Neuron (in vitro differentiated cells): ENCODE data around the gene CD151.
A peak's percentile ranks its signal among the peaks of the same experiment; 100 is the strongest.

ENCODE experiments used
- H2AFZ ChIP-seq: one replicate; pipeline ENCODE4 v1.6.1; 2013; ENCODE audit warnings: low read depth, mild to moderate bottlenecking, inconsistent platforms, low read length, moderate library complexity
- H3K27me3 ChIP-seq: one replicate; pipeline ENCODE4 v1.6.1; 2013; ENCODE audit warnings: low read length; ENCODE audit not compliant: insufficient read depth
- H3K36me3 ChIP-seq: one replicate; pipeline ENCODE4 v1.6.1; 2013; ENCODE audit warnings: low read length; ENCODE audit not compliant: insufficient read depth
- H3K4me1 ChIP-seq: one replicate; pipeline ENCODE4 v1.6.1; 2013; ENCODE audit warnings: low read length; ENCODE audit not compliant: insufficient read depth
- H3K4me3 ChIP-seq: 2 replicates; pipeline ENCODE4 v1.5.1; 2013; ENCODE audit warnings: mild to moderate bottlenecking, low read length, moderate library complexity
- H3K9me3 ChIP-seq: one replicate; pipeline ENCODE4 v1.6.1; 2013; ENCODE audit warnings: low read length

CD151 gene

DNA sequence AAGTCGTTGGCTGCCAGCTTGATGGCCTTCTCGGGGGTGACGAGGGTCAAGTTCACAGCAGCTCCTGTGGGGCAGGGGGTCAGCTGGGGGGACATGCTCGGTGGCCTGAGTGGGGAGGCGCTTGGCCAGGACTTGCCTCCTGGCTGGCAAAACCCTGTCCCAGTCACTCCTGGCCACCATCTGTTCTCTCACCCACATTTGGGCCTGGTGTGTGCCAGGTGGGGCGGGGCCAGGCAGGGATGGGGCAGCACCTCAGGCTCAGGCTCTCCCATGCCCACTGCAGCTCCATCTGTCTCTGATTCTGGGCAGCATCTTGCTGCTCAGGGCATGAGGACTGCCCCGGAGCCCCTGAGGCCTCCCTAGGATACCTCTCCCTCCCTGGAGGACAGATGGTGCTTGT lies 39.2 kb upstream of the CD151 start:
- peaks cover 28% of the 10 kb centered on the region for H3K4me1 ChIP-seq
- H3K9me3 ChIP-seq = no peaks in the 10 kb centered on the region
- H3K4me3 ChIP-seq = no peak overlapping the region
- H3K27me3 ChIP-seq = no peaks in the 10 kb centered on the region
- H3K36me3 ChIP-seq = peaks cover 29% of the 10 kb centered on the region
- H2AFZ ChIP-seq = no peak overlapping the region

DNA sequence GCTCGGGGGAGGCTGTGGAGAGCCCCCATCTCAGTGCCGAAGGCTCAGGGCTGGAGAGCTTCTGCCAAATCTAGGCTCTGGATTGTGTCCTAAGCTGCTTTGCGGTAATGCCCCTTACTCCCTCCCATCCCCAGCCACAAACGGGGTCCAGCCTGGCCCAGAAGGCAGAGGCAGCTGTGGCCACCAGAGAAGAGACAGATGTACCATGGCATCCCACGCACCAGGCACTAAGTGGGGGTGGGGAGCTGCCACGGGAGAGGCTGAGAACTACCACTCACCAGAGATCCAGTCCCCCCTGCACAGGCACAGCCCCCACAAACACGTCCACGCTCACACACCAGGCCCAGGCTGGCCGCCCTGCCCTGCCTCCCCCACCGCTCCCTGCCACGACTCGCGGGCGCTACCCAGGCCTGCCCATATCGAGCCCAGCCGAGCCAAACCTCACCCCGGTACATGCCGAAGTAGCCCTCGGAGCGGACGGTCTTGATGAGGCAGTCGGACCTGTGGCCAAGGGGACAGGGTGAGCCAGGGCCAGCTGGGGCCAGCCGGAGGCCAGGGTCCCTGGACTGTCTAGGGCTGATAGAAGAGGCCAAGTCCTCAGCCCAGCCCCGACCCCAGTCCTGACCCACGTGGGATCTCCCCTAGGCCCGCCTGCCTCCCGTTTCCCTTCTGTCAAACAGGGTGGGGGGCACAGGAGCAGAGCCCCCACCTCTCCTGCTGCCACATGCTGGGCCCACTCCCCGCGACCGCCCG lies 38.6 kb upstream of the CD151 start:
- Histone ChIP-seq H2AFZ (no peak overlapping the region), H3K27me3 (no peaks in the 10 kb centered on the region), H3K4me3 (no peak overlapping the region), H3K9me3 (no peaks in the 10 kb centered on the region), H3K4me1 (peaks cover 23% of the 10 kb centered on the region), H3K36me3 (peaks cover 31% of the 10 kb centered on the region)

DNA sequence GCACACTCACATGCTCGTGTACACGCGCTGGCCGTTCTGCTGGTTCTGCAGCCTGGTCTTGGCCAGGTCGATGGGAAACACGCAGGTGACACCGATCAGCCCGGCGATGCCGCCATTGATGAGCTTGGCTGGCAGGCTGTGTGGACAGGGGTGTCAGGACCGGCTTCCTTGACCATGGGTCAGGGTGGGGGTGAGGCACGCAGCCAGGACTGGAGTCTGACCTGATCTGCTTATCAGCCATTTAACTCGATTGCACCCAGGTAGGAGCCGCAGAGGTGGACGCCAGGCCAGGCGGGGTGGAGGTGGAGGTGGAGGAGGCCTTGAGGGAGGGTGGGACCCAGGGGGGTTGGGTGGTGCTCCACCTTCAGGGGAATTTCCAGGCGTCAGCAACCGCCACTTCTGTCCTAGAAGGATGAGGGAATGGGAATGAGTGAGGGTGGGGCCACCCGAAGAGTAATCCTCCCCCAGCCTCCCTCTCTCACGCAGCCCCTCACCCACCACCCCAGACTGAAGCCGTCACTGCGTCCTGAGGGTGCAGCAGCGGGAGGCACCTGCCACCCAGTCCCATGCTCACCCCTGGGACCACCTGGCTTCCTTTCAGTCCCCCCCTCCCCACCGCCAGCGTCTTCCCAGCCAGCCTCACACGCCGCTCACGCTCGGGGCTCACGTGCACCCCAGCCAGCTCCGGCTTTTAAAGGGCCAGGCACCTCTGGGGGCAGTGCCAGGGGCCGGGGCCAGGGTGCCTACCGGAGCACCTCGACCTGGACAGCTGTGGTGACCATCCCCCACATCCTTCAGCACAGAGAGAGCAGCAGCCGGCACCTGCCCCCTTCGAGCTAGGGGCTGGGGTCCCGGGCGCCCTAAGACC lies 37.8 kb upstream of the CD151 start:
- no peak overlapping the region for H3K4me3 ChIP-seq
- no peaks in the 10 kb centered on the region for H3K9me3 ChIP-seq
- no peak overlapping the region for H2AFZ ChIP-seq
- H3K36me3 ChIP-seq = peaks cover 38% of the 10 kb centered on the region
- H3K27me3 ChIP-seq = no peaks in the 10 kb centered on the region
- H3K4me1 ChIP-seq = peaks cover 22% of the 10 kb centered on the region

- no peak overlapping the region for H2AFZ ChIP-seq
- H3K4me1 ChIP-seq = peaks cover 22% of the 10 kb centered on the region
- peak overlapping the region; percentile 70 for H3K4me3 ChIP-seq
- no peaks in the 10 kb centered on the region for H3K27me3 ChIP-seq
- H3K36me3 ChIP-seq = peaks cover 47% of the 10 kb centered on the region
- H3K9me3 ChIP-seq = no peaks in the 10 kb centered on the region
Measured at GRCh38 chr11:795634-796564, 36.9 kb upstream of the CD151 start.

DNA sequence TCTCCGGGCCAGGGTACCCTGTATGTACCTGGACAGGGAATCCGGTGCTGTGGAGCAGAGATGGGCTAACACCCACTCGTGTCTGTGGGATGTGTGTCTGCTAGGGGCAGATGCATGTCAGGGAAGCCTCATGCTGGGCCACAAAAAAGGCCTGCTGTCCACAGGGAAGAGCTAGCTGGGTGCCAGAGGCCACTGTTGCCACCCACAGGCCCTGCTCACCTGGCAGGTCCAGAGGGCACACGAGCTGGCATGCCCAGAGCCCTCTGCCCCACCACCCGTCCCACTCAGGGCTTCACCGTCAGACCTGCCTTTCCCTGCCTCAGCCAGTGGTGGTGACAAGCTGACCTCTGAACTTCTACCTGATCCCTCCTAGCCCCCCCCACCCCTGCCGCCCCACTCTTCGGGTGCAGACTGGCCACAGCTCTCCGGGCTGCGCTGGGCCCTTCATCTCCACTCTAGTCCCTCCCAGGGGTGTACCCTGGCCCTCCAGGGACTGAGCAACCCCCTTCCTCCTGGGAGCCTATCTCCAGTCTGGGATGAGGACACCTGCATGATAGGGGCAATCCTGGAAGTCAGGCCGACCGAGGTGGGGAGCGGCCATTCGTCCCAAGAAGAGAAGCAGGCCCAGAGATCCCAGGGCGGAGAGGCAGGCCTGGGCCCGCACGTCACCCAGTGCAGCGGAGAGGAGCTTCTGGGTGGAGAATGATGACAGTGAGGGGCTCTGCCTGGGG lies 36.0 kb upstream of the CD151 start:
- Histone ChIP-seq H3K9me3 (no peaks in the 10 kb centered on the region), H3K4me3 (peak overlapping the region; percentile 70), H3K36me3 (peaks cover 50% of the 10 kb centered on the region), H3K4me1 (peaks cover 22% of the 10 kb centered on the region), H3K27me3 (no peaks in the 10 kb centered on the region), H2AFZ (no peak overlapping the region)

DNA sequence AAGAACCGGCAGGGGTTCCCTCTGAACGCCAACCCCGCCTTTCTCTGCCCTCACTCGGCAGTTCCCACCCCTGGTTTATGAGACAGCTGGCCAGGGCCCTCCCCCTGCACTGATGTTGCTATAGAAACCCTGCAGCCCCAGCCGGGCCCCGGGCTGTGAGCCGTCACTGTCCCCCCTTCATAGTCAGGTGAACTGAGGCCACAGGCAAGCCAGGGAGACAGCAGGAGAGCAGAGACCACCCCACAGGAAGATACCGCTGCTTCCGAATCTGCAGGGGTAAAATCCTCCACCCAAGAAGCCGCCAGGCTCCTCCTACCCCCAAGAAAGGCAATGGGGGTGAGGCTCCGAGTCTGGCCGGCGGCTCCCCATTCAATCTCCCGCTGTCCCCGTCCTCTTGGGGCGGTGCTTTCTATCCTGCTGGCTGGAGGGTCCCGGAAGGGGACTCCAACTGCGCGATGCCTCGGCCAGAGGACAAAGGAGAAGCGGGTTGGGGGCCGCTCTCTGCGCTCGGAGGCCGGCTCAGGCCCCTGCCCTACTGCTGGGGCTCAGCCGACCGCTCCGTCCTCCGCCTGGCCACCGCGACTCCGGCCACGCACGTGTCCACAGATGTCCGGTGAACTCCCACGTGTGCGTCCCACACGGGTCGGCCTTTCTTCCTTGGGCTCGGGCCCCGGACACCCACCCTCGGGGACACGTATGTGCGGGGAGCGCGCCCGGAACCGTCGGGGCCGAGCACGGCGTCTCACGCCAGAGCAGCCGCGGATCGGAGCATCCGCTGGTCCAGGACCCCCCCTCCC lies 35.3 kb upstream of the CD151 start:
- H3K9me3 ChIP-seq = no peaks in the 10 kb centered on the region
- peaks cover 50% of the 10 kb centered on the region for H3K36me3 ChIP-seq
- peak overlapping the region; percentile 70 for H3K4me3 ChIP-seq
- no peaks in the 10 kb centered on the region for H3K27me3 ChIP-seq
- peaks cover 22% of the 10 kb centered on the region for H3K4me1 ChIP-seq
- no peak overlapping the region for H2AFZ ChIP-seq

DNA sequence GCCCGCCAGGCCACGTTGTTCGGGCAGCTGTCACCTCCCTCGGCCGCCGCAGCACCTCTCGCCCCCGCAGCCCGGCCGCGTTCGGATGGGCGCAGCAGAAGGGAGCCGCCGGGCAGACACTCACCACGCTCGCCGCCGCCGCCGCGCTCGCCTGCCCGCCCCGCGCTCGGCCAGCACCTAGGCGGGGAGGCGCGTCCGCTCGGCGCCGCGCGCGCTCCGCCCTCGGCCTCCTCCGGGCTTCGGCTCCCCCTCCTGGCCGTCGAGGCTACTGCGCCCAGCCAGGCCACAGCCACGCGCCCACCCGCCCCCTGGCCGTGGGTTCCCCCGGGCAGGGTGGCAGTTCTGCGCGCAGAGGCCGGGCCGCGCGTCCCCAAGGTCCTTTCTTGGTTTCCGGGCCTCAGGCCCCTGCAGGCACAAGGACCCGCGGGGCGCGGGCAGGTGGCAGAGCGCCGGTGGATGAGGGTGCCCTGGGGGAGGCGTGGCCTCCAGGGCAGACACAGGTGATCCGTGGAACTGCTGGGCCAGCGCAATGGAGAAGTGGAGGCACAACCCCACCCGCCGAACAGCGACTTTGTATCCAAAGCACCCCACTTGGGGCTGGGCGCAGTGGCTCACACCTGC lies 34.5 kb upstream of the CD151 start, which contains the start of gene SLC25A22:
Gene SLC25A22 (minus strand): TSS at position 189 of the 621 bp plus-strand sequence. CDS start 3,275 bp downstream, outside the sequence.
- H3K27me3 ChIP-seq = no peaks in the 10 kb centered on the region
- H3K9me3 ChIP-seq = no peaks in the 10 kb centered on the region
- peak within 1 kb of the TSS; percentile 70 for H3K4me3 ChIP-seq
- no peak within 1 kb of the TSS for H2AFZ ChIP-seq
- peaks cover 23% of the 10 kb centered on the region for H3K4me1 ChIP-seq
- peaks cover 47% of the 10 kb centered on the region for H3K36me3 ChIP-seq

GRCh38 chr11:799641-800316 lies 33.0 kb upstream of the CD151 start:
- peaks cover 35% of the 10 kb centered on the region for H3K36me3 ChIP-seq
- H2AFZ ChIP-seq = no peak overlapping the region
- H3K27me3 ChIP-seq = no peaks in the 10 kb centered on the region
- H3K4me1 ChIP-seq = peaks cover 37% of the 10 kb centered on the region
- no peak overlapping the region for H3K4me3 ChIP-seq
- no peaks in the 10 kb centered on the region for H3K9me3 ChIP-seq

DNA sequence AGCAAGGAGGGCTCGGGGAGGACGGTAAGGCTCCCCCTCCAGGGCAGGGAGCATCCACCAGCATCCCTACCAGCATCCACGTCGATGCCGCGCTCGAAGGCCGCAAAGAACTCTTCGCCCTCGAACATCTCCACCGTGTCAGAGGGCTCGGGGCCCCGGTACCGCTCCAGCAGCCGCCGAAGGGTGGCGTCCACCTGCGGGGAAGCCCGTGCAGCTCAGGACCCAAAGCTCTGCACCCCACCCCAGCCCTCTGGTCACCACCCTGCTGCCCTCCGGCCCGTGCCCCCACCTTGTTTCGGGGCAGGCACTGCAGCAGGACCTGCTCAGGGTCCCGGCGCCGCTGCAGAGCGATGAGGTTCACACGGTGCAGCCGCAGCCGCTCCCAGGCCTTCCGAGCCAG lies 32.3 kb upstream of the CD151 start:
- no peaks in the 10 kb centered on the region for H3K9me3 ChIP-seq
- H2AFZ ChIP-seq = no peak overlapping the region
- no peak overlapping the region for H3K4me3 ChIP-seq
- peaks cover 36% of the 10 kb centered on the region for H3K4me1 ChIP-seq
- H3K27me3 ChIP-seq = no peaks in the 10 kb centered on the region
- H3K36me3 ChIP-seq = peaks cover 35% of the 10 kb centered on the region

DNA sequence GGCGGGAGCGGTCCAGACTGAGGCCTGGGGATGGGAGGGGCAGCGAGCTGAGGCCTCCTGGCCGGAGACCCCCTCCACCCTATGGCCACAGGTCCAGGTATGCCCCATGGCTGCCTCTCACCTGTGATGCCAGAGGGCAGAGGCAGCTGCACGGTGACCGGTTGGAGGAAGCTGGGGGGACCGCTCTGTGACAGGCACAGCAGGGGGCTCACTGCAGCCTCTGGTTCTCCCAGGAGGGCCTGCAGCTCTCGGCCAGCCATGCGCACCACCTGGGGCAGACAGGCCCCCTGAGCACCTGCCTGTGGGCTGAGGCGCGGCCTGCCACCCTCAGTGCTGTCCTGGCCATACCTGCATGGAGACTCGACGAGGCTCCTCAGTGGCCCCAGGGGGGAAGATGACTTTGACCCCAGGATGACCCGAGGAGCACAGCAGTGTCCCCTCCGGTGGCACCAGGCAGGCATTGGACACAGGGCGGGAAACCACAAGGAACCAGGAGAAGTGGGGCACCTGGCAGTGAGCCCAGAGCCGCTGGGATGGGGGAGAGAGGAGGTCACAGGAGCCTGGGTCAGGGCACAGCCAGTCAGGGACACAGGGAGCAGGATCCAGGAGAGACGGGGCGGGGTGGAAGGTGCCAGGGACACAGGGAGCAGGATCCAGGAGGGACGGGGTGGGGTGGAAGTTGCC lies 31.5 kb upstream of the CD151 start:
- H3K36me3 ChIP-seq = peaks cover 35% of the 10 kb centered on the region
- peaks cover 31% of the 10 kb centered on the region for H3K4me1 ChIP-seq
- H2AFZ ChIP-seq = no peak overlapping the region
- H3K4me3 ChIP-seq = no peak overlapping the region
- no peaks in the 10 kb centered on the region for H3K27me3 ChIP-seq
- H3K9me3 ChIP-seq = no peaks in the 10 kb centered on the region
